HG03442 (cell line): ENCODE results near the gene KCTD21.
A peak's percentile ranks its signal among the peaks of the same experiment; 100 is the strongest.

Experiments used
- ATAC-seq: cut with Tn5 transposase; IDR thresholded peaks from one replicate; pipeline ENCODE4 v1.9.1; 2021; ENCODE audit warnings: mild to moderate bottlenecking, moderate library complexity; ENCODE audit not compliant: unreplicated experiment

The KCTD21 gene

GRCh38 chr11:78147807-78148206, 40.6 kb downstream of the KCTD21 start:
- no peak for ATAC-seq

GRCh38 chr11:78145511-78146025, 42.9 kb downstream of the KCTD21 start:
- ATAC-seq: no peak

GRCh38 chr11:78140392-78141077, 47.9 kb downstream of the KCTD21 start:
- ATAC-seq: no peak

DNA sequence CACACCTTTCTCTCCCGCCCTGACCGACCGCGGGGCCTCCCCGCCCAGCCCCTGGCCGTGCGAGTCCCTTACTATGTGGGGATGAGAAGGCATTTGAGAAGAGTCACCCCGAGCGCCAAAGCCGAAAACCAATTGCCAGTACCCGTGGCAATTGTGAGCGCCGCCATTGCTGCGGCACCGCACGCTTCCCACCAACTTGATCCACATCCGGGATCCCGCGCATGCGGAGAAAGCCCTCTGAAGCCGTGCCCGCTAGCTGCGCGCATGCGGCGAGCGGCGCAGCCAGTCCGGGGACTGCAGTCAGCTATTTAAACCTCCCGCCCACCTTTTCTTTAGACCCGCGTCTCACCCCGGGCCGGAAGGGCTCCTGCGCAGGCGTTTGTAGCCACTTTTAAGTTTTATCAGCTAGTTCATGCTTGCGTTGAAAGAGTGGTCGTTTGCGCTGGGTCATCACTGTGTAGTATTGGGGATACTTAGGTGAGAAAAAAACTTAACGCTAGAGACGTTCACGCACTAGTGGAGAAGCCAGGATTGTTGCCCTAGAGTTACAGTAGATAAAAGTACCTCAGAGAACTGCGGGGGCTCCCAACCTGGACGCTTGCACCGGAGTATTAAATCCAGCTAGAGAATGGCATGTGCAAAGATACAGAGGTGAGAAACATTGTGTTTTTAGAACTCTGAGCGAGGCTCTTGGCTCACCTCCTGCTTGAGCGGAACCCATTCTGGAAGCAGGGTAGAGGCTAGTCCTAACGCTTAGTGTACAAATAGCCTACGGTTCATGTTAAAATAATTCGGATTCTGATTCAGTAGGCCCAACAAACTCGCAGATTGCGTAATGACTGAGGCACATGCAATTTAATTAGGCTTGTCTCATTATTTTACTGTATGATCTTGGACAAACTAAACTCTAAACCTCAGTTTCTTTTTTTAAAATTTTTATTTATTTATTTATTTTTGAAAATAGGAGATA, 48.7 kb downstream of the KCTD21 start, which contains the start of gene ALG8:
Gene ALG8 (minus strand): TSS at position 205 of the 970 bp plus-strand sequence. CDS start 38 bp downstream, at position 167.
- ATAC-seq: peak; percentile 85

DNA sequence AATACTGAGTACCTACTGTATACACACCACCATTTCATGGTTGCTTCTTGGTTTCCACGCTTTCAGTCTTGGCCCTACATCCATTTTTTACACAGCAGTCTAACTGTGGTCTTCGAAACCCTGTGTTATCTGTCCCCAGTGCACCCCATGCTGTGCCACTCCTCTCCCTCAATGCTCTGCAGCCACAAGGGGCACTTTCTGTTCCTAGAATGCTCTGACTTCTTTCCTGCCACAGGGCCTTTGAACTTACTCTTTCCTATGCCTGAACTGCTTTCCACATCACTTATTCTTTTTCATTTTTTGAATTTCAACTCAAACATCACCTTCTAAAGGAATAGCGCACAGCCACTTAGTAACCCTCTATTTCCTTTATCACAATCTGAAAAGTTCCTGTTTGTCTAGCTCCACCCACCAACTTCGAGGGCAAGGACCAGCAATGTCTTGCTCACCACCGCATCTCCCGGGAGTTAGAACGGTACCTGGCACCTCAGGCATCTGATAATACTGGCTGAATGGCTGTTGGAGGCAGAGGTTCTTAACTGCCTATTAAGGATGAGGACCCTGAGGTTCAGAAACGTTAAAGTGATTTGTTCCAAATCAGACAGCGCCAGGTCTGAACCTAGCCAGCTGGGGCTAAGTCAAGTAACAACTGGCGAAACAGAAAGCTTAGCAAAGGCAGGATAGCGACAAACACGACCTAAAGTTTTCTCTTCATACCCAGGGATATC, 49.6 kb downstream of the KCTD21 start:
- ATAC-seq: peak; percentile 26

- ATAC-seq: no peak
These were observed 50.1 kb downstream of the KCTD21 start for GRCh38 chr11:78138291-78138690.

GRCh38 chr11:78132475-78132874, 56.0 kb downstream of the KCTD21 start:
- ATAC-seq: no peak

GRCh38 chr11:78131956-78132355, 56.5 kb downstream of the KCTD21 start:
- no peak for ATAC-seq

GRCh38 chr11:78127403-78127802, 61.0 kb downstream of the KCTD21 start:
- no peak for ATAC-seq
